GM19328 (cell line): ENCODE results near the gene CRYZ.
A peak's percentile ranks its signal among the peaks of the same experiment; 100 is the strongest.
"Not testable (repeated sequence)": the region's sequence is repeated elsewhere in the genome, so short reads cannot be mapped to it uniquely, and the experiment has no call there.

Experiments used
- ATAC-seq: cut with Tn5 transposase; IDR thresholded peaks from one replicate; pipeline ENCODE4 v1.9.1; 2021; ENCODE audit warnings: mild to moderate bottlenecking, moderate library complexity; ENCODE audit not compliant: unreplicated experiment

CRYZ gene

GRCh38 chr1:74681851-74682250 is 51.0 kb downstream of the CRYZ start:
- peak; percentile 5 for ATAC-seq

GRCh38 chr1:74681449-74681848 is 51.4 kb downstream of the CRYZ start:
- ATAC-seq: peak; percentile 77

GRCh38 chr1:74681001-74681400 is 51.8 kb downstream of the CRYZ start:
- peak; percentile 7 for ATAC-seq

GRCh38 chr1:74679811-74680210 is 53.0 kb downstream of the CRYZ start:
- ATAC-seq: no peak

GRCh38 chr1:74677926-74678325 is 54.9 kb downstream of the CRYZ start:
- ATAC-seq: no peak

GRCh38 chr1:74674278-74675048 is 58.4 kb downstream of the CRYZ start:
- ATAC-seq: no peak

GRCh38 chr1:74673351-74674111 is 59.3 kb downstream of the CRYZ start, which contains the start of gene ERICH3:
TSS of gene ERICH3 (minus strand) at chr1:74673792. CDS start at chr1:74673519, 273 bp downstream.
- no peak for ATAC-seq

GRCh38 chr1:74670866-74671265 is 62.0 kb downstream of the CRYZ start:
- ATAC-seq: not testable (repeated sequence)
